ENCODE data around the gene BRI3. TPM values are rescaled to one million over a fixed set of nuclear protein-coding genes. Genes with fewer than 3 reads are reported as not detected.

The BRI3 gene
- total RNA-seq (2021; ENCODE audit: unreplicated experiment) (102 TPM), Bru-seq, nascent RNA (percentile 80 among the genes with signal in this experiment), BruChase-seq, experiment 1, labeled RNA remaining after a 6-hour chase (percentile 76 among the genes with signal in this experiment), BruChase-seq, experiment 2, labeled RNA remaining after a 2-hour chase (percentile 77 among the genes with signal in this experiment)
- polyA plus RNA-seq (2012) = 92.5 and 93.5 TPM in 2 replicates
- long read RNA-seq, transcript BRI3-201 (3 exons, 780 nt) = major isoform, 6 of 23 reads
- long read RNA-seq, partial matches to known transcripts = 0 of 23 reads
- long read RNA-seq, other reads (novel, unspliced or antisense) = 17 of 23 reads

GRCh38 chr7:98280791-98281756 lies at the start of gene BRI3:
Gene BRI3 (plus strand): TSS chr7:98281686. CDS start chr7:98281796, 110 bp downstream.
- TSS peak; percentile 80 for BruUV-seq (replicated peaks)
- H3K4me3 ChIP-seq (replicated peaks in 1 of 2; ENCODE audit: low read depth in 1 of 2, low read length in 2 of 2) = peak within 1 kb of the TSS; percentile 81 to 83
- ChIA-PET RAD21 (ENCODE audit: low non-redundant PET in 1 of 2, low total read pairs in 2 of 2, uncharacterized antibody in 2 of 2, unreplicated experiment in 2 of 2) (no interaction called here), POLR2A (no interaction called here), CTCF (no interaction called here)
- peak within 1 kb of the TSS; percentile 95 for H3K9ac ChIP-seq (ENCODE audit: low read length)
- peak; percentile 64 for DNase-seq (ENCODE audit: low read depth, low spot score)
- TF ChIP-seq ATF3 (IDR thresholded peaks at IDR 0.05) (no peak), REST (IDR thresholded peaks at IDR 0.05; ENCODE audit: low read depth) (no peak), ZNF274 (IDR thresholded peaks at IDR 0.05; ENCODE audit: low read depth, low read length) (no peak), POLR2AphosphoS5 (IDR thresholded peaks at IDR 0.05; ENCODE audit: low read depth, low read length) (peak; percentile 87), POLR2A (IDR thresholded peaks at IDR 0.05; ENCODE audit: borderline replicate concordance, extremely low read depth, insufficient read depth, insufficient read length) (peak; percentile 85), CBX3 (IDR thresholded peaks at IDR 0.05; ENCODE audit: low read depth) (no peak)
- ATAC-seq = peak; percentile 81
- intact Hi-C loops (cut with micrococcal nuclease) = no loop called here
- peak within 1 kb of the TSS; percentile 86 for H2AFZ ChIP-seq (ENCODE audit: low read depth, low read length, poor library complexity, severe bottlenecking)
- peak within 1 kb of the TSS; percentile 75 for H3K27ac ChIP-seq (ENCODE audit: low read depth, low read length)
- peaks cover 42% of the 10 kb centered on the region for H3K79me2 ChIP-seq (ENCODE audit: insufficient read depth, low read length)
- no peaks in the 10 kb centered on the region for H3K36me3 ChIP-seq (ENCODE audit: control insufficient read depth in 1 of 2, insufficient read depth in 2 of 2, low read length in 2 of 2)
- H3K9me3 ChIP-seq (ENCODE audit: control insufficient read depth in 1 of 2, insufficient read depth in 1 of 2, low read depth in 1 of 2, low read length in 2 of 2) = no peaks in the 10 kb centered on the region
- H3K9me2 ChIP-seq (ENCODE audit: insufficient read depth) = no peaks in the 10 kb centered on the region
- H3K4me1 ChIP-seq (ENCODE audit: control insufficient read depth in 1 of 2, insufficient read depth in 2 of 2, low read length in 2 of 2) = peaks cover 34 to 59% of the 10 kb centered on the region in 2 experiments
- peak within 1 kb of the TSS; percentile 99 for H3K4me2 ChIP-seq (ENCODE audit: low read length)
- no peaks in the 10 kb centered on the region for H4K20me1 ChIP-seq (ENCODE audit: insufficient read depth)
- H3K27me3 ChIP-seq (ENCODE audit: insufficient read depth, low read length) = no peaks in the 10 kb centered on the region

Measured in HCT116 (cell line).